ENCODE measurements around the gene ASCL3.

GRCh38 chr11:8971196-8971923 lies 28.5 kb upstream of the ASCL3 start:
- TF ChIP-seq CTCF (IDR thresholded peaks at IDR 0.05; ENCODE audit: insufficient read depth, low read depth, low read length) (no peak), EZH2 (IDR thresholded peaks at IDR 0.05; ENCODE audit: insufficient read depth, low read length) (no peak)

All from astrocyte (in vitro differentiated cells and primary cell).